HG03565 (cell line): ENCODE results near the gene PAK5.

Experiments used
- ATAC-seq: cut with Tn5 transposase; IDR thresholded peaks from one replicate; pipeline ENCODE4 v1.9.1; 2021; ENCODE audit warnings: mild to moderate bottlenecking, moderate library complexity; ENCODE audit not compliant: unreplicated experiment

PAK5 gene

DNA sequence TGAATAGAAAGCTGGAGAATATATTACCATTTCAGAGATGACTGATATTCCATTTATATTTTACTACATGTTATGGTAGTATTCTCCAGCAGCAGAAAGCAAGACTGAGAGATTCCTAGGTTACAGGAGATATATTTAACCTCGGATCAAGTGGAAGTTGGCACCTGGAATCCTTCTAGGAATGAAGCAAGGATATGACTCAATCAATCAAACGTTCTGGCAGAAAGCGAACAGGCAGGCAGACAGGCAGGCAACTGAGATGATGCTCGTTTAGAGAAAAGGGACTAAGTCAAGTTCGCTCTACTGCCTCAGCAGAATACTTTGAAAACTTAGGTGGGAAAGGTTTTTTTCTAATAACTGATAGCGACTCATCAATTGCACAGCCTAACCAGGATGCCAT, 46.2 kb downstream of the PAK5 start:
- ATAC-seq, result no peak

DNA sequence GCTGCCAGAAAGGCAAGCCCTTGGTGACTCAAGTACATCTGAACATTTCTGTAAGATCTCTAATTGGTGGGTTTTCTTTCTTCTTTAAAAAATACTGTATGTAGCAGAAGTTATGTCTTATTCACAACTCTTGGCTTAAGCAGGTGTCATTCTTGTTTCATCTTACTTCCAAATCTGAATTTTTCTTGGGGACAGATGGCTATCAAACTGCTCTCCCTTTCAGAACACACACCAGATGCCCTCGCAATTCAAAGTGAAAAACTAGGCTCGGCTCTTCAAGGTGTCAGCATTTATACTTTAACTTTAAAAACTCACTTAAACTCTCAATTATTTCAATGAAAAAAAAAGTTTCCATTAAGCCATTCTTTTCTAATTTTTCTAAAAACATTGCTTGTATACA, 49.7 kb downstream of the PAK5 start:
- ATAC-seq, result no peak

DNA sequence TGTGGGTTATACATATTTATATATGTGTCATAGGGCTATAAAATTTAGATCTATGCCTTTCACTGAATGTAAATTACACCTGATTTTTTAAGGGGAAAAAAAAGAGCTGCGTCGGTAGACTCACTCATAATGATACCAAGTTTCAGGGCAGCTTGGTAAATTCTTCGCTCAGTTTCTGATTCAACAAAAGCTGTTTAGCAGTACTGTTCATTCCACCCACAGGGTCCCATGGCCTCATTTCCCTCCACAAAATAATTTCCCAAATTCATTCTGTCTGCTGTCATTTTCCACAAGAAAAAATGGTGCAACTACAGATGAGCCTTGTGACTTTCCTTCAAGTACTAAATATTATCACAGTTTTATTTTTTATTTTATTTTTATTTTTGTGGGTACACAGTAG, 63.7 kb downstream of the PAK5 start:
- ATAC-seq, result no peak

DNA sequence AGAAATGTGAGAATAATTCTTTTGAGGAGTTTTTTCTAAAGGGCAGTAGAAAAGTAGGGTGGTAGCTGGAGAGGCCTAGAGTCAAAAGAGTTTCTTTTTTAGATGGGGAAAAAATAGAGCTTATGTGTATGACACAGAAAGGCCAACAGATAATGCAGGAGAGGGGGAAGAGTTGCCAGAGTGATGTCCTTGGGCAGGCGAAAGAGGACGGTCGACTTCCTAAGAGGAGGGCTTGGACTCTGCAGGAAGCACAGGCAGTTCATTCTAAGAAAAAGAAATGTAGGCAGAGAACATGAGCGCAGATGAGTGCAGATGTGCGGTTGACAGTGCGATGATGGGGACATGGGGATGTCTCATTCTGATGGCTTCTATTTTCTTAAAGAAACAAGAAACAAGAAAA, 68.9 kb downstream of the PAK5 start:
- ATAC-seq, result no peak

DNA sequence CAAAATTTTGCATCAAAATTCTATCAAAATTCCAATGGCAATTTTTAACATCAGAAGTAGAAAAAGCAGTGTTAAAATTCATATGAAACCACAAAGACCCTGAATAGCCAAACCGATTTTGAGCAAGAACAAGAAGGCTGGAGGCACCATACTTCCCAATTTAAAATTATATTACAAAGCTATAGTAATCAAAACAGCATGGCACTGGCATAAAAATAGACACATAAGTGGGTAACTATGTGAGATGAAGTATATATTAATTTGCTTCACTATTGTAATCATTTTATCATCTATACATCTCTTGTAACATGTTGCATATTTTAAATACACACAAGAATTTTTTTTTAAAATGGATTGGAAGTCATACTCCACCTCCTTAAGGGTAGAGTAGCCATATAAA, 77.4 kb downstream of the PAK5 start:
- no peak for ATAC-seq

DNA sequence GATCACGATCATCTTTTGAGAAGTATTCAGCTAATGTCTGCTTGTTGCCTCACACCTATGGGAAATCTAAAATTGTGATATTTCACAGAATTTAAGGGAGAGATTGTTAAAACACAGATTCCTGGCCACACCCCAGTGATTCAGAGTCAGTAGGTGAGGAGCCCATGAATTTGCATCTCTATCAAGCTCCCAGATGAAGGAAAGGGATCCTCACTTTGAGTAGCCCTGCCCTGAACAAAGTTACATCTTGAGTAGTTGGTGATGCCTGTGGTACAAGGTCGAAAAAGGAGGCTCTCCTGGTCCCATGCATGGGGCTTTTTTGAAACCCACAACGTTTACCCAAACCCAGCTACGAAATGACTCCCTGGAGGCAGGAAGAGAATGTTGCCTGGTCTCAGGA, 79.5 kb downstream of the PAK5 start:
- no peak for ATAC-seq

DNA sequence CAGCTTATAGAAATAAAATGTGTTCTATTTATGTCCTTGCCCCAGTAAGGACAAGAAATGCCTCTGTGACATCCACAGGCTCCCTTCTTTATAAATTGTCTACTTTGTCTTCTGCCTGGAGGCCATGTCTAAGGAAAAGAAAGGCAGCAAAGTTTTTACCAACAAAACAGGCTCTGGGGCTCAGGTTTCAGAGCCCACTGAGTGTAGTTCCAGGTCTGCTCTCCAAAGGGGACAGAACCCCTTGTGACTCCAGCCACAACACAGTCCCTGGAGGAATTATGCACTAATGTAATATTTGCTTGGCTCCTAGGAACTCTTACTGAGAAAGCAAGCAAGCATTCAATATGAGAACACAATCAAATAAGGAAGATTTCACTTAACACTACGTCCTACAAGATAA, 80.1 kb downstream of the PAK5 start:
- no peak for ATAC-seq

DNA sequence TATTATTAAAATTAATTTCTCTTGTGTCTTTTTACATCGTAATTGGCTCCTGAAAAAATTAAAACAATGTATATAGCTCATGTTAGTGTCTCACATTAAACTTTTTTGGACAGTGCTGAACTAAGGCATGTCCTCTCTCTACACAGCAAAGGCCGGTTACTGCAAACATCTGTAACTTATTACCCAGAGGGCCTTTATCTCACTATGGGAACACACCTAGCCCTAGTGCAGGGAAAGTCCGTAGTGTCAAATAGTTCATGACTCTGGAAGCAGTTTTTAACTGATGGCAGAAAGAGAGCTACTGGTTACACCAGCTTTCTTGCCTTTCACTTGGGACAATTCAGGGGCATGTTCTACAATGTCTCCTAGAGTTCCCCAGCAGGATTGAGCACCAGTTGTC, 82.2 kb downstream of the PAK5 start:
- ATAC-seq, result no peak

DNA sequence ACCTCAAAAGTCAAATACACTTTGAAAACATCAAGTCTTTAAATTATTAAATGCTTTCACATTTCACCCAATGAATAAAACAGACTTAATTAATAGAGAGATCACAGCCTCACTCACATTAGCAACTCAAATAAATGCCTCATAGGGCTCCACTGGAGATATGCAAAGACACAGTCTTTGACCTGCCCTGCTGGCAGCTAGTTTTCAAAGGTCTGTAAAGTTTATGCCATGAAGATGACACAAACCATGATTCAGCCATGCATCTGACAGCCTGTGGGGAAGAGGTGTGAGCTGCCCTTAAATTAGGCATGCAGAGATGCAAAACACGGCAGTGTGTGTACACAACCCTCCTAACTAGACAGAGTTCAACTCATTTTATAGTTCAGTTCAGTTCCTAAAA, 83.6 kb downstream of the PAK5 start:
- no peak for ATAC-seq

DNA sequence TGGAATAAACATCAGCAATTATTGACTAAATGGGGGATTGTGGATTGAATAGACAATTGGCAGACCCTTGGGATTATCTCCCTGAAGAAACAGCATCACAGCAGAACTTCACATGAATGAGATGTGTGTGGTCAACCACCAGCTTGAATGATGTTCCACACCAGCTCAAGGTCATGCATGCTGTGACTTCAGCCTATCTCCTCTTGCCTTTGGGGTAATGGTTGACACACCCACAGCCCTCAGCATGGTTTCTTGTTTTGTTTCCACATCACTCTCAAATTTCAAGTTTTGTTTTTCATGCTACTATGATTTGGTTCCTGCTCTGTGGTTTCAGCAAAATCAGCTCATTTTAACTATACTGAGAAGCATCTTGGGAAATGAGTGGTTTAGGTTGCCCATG, 94.3 kb downstream of the PAK5 start:
- ATAC-seq, result no peak

DNA sequence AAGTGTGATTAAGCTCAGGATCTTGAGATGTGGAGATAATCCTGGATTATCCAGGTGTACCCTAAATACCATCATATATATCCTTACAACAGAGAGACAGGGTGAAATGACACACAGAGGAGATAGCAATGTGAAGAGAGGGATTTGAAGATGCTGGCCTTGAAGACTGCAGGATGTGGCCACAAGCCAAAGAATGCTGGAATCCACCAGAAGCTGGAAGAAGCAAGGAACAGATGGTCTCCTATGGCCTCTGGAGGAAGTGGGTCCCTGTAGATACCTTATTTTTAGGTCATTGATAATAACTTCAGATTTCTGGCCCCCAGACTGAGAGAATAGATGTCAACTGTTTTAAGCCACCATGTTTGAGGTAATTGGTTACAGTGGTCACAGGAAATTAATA, 95.0 kb downstream of the PAK5 start:
- no peak for ATAC-seq

DNA sequence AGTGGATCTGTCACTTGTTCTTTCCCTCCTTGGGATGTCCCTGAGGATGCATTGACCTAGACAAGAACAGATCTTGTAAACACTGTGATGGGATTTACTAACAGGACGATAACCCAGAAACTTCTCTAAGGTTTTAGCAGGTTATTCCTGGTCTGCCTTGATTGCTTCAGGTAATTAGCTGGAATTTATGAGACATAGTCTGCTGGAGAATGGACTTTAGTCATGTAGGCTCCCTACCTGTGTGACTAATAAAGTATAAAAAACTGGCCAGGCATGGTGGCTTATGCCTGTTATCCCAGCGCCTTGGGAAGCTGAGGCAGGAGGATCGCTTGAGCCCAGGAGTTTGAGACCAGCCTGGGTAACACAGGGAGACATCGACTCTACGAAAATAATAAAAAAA, 96.1 kb downstream of the PAK5 start:
- ATAC-seq, result no peak

DNA sequence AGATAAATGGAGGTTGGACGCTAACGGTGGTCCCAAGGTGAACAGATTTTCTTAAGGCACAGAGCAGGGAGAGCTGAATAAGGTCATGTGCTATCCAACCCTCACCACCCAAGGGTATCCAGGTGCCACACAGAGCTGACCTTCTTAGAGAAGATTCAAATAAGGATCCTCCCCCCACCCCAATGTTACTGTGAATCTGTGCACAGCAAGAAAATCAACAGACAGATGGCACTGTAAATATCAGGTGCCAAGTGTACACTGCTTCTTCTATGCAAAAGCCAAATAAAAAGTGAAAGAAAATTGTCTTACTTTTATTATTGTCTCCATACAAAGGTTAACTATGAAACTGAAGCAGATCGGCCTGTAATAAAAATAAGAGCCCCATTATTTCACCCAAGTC, 96.9 kb downstream of the PAK5 start:
- ATAC-seq, result no peak

DNA sequence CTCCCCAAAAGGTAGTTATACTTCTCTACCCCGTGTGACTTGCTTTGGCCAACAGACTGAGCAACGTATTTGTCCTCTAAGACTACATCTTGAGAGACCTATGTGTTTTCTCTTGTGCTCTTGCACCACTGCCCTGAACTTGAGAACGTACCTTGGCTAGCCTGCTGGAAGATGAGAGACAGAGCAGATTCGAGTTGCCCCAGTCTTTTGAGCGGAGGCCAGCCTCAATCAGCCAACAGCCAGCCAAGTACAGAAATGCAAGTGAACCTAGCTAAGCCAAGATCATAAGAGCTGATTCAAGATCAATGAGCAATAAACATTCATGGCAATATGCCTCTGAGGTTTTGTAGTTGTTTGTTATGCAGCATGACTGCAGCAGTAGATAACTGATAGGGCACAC, 98.4 kb downstream of the PAK5 start:
- ATAC-seq, result no peak

DNA sequence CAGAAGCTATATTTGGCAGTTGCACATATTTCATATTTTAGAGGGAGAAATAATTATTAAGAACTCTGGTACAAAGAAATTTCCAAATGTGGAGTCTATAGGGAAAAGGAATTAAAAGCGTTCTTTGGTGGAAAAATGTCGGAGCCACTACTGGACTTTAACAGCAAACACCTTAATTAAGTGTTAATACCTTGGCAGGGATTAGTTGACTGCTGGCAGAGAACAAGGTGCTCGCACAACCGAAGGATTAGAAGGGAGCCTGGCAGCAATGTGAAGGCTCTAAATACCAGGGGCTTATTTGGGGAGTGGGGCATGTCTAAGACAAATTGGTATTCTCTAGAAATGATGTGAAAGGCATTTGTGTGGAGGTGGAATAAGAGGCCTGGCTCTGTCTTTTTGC, 98.9 kb downstream of the PAK5 start:
- ATAC-seq, result no peak

DNA sequence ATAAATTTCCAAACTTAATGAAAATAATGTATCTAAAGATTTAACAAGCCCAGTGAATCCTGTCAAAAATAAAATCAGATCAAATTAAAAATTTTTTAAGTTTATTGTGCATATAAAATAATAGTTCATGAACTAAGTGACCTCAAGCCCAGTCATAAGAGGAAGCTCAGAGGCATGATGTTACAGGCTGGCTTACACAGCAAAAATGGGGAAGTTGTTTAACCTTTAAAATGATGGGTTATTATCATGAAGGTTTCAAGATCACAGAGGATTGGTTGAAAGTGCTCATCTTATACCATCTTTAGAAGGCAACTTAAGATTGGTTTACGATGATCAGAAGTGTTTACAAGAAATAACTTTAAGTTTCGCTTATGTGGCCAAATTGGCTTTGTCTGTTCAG, 102.5 kb downstream of the PAK5 start:
- no peak for ATAC-seq

DNA sequence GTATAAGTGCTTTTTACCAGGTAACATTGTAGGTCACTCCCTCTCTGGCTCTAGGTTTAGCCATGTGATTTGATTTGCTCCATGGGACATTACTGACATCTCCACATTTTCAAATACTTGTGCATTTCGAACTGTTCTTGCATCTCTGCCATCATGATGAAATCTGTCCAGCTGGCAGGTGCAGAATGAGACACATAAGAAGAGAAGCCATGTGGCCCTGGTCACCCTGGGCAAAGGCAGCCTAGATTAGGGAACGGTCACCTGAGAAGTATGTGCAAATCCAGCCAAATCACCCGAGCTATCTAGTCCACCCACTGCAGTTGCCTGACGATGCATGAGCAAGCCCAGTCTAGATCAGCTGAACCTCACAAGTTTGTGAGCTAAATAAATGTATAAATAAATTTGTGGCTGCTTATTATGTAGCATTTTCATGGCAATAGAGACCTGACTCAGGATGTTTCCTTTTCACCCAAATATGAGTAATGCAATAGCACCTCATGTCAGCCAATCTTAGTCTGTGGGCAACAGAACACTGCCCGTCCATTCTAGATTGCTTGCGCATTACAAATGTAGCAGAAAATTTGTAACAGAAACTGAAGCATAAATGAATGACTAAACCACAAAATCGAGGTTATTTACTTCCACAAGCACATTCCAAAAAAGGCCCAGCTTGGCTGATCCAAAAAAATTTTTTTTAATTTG, 115.2 kb downstream of the PAK5 start:
- ATAC-seq, result no peak

DNA sequence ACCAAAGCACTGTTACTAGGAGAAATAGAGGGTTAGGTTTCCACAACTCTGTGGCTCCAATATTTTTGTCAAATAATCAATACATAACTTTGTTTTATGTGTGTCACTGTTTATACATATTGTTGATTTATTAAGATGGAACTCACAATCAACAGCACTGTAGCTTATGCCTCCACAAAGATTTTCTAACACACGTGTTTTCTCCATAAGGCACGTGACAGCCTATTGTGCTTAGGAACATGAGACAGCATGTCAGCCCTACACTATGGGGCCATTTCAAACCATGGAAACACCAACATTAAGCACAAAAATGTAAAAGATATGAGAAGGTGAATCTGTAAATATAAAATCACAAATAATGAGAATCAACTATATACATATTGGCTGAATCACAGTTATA, 127.0 kb downstream of the PAK5 start:
- ATAC-seq, result no peak

DNA sequence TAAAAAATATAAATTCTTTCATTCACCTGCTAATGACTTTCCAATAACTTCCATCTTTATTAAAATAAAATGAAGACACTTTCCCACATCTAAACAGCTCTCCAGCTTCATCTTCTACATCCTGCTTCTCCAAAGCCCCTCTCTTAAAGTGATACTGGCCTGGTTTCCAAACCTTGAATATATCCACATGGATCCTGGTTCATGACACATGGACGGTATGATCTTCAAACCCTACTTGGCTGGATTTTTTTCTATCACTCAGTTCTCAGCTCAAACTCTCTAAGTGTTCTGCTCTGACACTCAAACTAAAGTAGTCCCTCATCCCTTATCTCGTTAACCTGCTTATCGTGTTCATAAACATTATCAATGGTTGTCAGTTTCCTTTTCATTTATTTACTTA, 128.2 kb downstream of the PAK5 start:
- no peak for ATAC-seq

DNA sequence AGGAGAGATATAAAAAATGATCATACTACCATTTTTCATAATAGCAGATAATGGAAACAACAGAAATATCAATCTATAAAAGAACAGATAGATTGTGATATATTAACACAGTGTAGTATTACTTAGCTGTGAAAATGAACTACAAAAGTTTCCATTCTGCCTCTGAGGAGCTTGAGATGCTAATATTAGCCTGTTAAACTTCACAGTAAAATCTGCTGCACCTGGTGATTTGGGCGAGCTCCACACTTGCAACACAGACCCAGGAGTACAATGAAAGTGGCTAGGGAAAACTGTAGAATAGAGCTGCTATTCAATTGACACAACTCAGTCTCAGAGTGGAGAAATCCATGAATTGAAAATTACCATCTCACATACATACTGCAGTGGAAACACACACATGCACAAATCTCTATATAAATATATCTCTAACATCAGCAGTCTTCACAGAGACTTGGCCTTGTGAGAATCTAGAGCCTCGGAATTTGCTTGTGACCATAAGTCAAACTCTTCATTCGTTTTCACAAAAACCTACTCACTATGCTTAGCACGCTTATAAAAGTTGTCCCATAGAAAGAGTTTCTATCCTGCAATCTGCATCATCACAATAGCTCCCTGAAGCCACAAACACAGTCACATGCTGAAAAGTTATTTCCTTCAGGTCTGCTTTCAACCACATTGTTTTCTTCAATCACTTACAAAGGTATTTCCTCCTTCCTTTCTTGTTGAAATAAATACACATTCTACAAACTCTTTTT, 133.0 kb downstream of the PAK5 start:
- peak; percentile 54 for ATAC-seq

DNA sequence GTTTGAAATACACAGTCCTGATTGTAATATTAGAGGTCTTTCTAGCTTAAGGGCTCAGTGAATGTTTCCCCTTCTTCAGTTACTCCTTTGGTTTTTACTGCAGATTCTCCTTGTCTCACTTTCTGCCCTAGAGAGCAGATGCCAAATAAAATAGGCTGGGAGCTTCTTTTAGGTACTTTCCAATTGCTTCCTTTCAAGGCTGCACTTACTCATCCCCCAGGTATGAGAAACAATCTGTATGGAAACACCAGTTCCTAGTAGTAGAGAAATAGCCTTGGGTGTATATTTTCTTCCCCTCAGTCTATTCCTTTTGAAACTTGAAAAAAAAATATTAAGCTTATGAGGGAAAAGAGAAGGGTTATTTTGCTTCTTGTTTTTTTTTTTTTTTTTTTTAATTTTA, 139.7 kb downstream of the PAK5 start:
- ATAC-seq, result no peak

DNA sequence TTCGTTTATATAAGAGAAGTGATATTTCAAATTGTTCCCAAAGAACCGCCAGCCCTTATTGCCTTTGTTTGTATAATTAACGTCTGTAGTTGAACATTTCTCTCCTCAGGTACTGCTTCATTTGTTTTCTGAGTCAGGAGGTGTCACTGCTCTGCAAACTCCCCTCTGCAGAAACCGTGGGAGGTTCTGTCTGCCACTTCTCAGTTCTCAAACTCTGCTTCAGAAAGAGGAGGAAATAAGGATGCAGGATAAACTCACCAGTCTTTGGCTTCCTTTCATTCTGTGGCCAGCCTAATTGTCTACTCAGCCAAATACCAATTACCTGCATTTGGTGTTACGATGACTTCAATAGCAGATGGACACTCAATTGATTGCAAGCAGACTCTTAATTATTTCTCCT, 149.8 kb downstream of the PAK5 start:
- no peak for ATAC-seq

DNA sequence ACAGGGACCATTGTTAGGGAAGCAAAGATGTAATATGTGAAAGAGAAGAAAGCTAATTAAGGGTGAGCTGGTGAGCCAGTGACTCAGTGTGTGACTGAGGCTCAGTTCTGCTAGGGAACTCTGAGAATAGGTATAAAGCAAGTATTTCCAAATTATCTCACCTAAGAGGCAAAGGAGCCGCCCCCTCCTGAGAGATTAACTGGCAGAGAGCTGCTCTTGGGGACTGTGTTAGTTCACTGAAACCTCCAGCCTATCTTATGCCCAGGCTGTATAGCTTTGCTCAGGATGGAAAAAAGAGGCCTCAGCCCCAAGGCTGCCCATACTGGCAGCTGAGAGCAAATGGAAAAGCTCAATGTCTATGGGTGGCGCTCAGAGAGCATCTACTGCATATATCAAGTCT, 152.0 kb downstream of the PAK5 start:
- ATAC-seq, result no peak
